Kidney (tissue), 14 donors: Measurements from ENCODE around the gene OR2T12. TPM values are rescaled to one million over a fixed set of nuclear protein-coding genes. Genes with fewer than 3 reads are reported as not detected.
"Not testable (repeated sequence)": the region's sequence is repeated elsewhere in the genome, so short reads cannot be mapped to it uniquely, and the experiment has no call there.

ENCODE experiments used
- DNase-seq, 5 donors: peaks; one replicate each; pipeline ENCODE4 v3.0.0-alpha.2; 2013 to 2020
- FAIRE-seq: peaks from 2 replicates; lab custom pipeline; 2012; peaks lifted over from hg19 to GRCh38; lab: Jason Lieb, UNC
- H3K27ac ChIP-seq, 2 donors: one replicate each; pipeline ENCODE4 v1.7.0; 2013; ENCODE audit warnings: low read depth in 2 of 2, low read length in 2 of 2, inconsistent platforms in 1 of 2
- H3K27me3 ChIP-seq: one replicate; pipeline ENCODE4 v1.7.1; 2013; ENCODE audit warnings: low read length, inconsistent platforms; ENCODE audit not compliant: control insufficient read depth, insufficient read depth
- H3K36me3 ChIP-seq, 3 donors: one replicate each; pipeline versions ENCODE4 v1.7.0 to v1.7.1; 2013; ENCODE audit warnings: low read length in 3 of 3, control low read depth in 1 of 3, inconsistent platforms in 1 of 3; ENCODE audit not compliant: insufficient read depth in 3 of 3, control insufficient read depth in 2 of 3
- H3K4me1 ChIP-seq, 3 donors: one replicate each; pipeline versions ENCODE4 v1.7.0 to v1.7.1; 2013; ENCODE audit warnings: low read length in 3 of 3, inconsistent platforms in 1 of 3, low read depth in 1 of 3; ENCODE audit not compliant: control insufficient read depth in 2 of 3, insufficient read depth in 2 of 3
- H3K4me3 ChIP-seq, 3 donors: one replicate each; pipeline versions ENCODE4 v1.7.0 to v1.8.1; 2013; ENCODE audit warnings: low read length in 3 of 3, control low read depth in 1 of 3, inconsistent platforms in 1 of 3
- H3K9ac ChIP-seq, 3 donors: one replicate each; pipeline versions ENCODE4 v1.7.0 to v1.7.1; 2013; ENCODE audit warnings: low read length in 3 of 3, control low read depth in 1 of 3, inconsistent platforms in 1 of 3
- H3K9me3 ChIP-seq, 3 donors: one replicate each; pipeline versions ENCODE4 v1.7.0 to v1.7.1; 2013; ENCODE audit warnings: low read length in 3 of 3, control low read depth in 1 of 3, inconsistent platforms in 1 of 3; ENCODE audit not compliant: control insufficient read depth in 2 of 3, insufficient read depth in 1 of 3
- intact Hi-C: fragments of 100-400 bp; cut with DNase I; formaldehyde crosslinking; loops from one replicate; pipeline ENCODE4 v1.11.1; 2022
- polyA plus RNA-seq: library from polyadenylated mRNA; stranded (reverse); fragments of 350-450 nt; fragmentation: Illumina TruSeq; extraction: RNeasy Lipid Tissue Mini Kit (QIAGEN cat#74804); gene quantifications from one replicate; pipeline ENCODE4 v1.2.3, GENCODE V29; 2014; ENCODE audit warnings: low read depth, low replicate concordance; ENCODE audit not compliant: insufficient read depth
- total RNA-seq: library from RNA; stranded (reverse); fragmentation: NEBNext Ultra II Directional; extraction: Animal tissue kit (Norgen Biotek cat#: 25700); gene quantifications from one replicate; pipeline ENCODE4 v1.2.1, GENCODE V29; 2021
- TF ChIP-seq, protein P1 (sequence below): IDR thresholded peaks from 3 replicates; pipeline ENCODE4 v1.5.1; 2012; ENCODE audit warnings: mild to moderate bottlenecking, moderate library complexity, borderline replicate concordance; ENCODE audit not compliant: insufficient read depth; ENCODE audit errors: extremely low read depth
- donor health status: control.
- donor health status: control.
- donor health status: control.
- donor health status: control.
- donor health status: control.
- donor health status: DM: yes; HTN: yes; CAD: no.
- donor health status: Normal renal cell carcinoma (clear cell type).

The OR2T12 gene
- total and polyA plus RNA-seq, 2 donors from 2014 or later, result not detected

DNA sequence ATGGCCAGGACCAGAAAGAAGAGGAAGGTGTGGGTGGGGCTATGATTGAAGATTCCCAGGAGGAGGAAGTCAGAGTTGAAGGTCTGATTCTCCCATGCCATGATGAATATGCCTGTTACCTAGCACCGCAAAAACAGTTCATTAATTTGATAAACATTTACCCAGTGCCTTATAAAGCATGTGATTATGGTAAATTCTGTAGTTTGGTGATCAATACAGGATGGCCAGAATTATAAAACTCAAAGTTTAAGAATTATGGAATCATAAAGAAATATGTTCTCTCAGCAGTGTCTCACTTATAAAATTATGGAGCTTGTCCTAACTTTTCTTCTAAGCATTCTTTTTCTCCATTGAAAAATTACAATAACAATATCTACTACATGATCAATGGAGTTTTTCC is 21.2 kb upstream of the OR2T12 start, which contains the start of gene OR2M7:
OR2M7 (minus strand) TSS at position 101 of the 400 bp plus-strand sequence; CDS start at position 101, 0 bp downstream.
- FAIRE-seq, result no peak
- intact Hi-C loops, result no loop called here
- TF ChIP-seq, protein P1, sequence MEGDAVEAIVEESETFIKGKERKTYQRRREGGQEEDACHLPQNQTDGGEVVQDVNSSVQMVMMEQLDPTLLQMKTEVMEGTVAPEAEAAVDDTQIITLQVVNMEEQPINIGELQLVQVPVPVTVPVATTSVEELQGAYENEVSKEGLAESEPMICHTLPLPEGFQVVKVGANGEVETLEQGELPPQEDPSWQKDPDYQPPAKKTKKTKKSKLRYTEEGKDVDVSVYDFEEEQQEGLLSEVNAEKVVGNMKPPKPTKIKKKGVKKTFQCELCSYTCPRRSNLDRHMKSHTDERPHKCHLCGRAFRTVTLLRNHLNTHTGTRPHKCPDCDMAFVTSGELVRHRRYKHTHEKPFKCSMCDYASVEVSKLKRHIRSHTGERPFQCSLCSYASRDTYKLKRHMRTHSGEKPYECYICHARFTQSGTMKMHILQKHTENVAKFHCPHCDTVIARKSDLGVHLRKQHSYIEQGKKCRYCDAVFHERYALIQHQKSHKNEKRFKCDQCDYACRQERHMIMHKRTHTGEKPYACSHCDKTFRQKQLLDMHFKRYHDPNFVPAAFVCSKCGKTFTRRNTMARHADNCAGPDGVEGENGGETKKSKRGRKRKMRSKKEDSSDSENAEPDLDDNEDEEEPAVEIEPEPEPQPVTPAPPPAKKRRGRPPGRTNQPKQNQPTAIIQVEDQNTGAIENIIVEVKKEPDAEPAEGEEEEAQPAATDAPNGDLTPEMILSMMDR, result no peak
- Histone ChIP-seq H3K4me1 (no peaks in the 10 kb centered on the region), H3K27ac (no peak within 1 kb of the TSS), H3K9ac (no peak within 1 kb of the TSS), H3K27me3 (no peaks in the 10 kb centered on the region), H3K4me3 (no peak within 1 kb of the TSS), H3K36me3 (no peaks in the 10 kb centered on the region), H3K9me3 (no peaks in the 10 kb centered on the region)
- no peak for DNase-seq

DNA sequence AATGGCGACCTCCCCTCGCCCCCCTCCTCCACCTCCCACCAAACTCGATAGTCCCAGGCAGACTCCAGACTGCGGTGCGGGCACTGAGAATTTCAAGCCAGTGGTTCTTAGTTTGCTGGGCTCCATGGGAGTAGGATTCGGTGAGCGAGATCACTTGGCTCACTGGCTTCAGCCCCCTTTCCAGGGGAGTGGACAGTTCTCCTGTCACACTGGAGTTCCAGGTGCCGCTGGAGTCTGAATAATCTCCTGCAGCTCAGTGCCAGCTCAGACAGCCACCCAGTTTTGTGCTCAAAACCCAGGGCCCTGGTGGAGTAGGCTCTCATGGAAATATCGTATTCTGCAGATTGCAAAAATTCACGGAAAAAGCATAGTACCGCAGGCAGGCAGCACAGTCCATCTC is 13.6 kb upstream of the OR2T12 start:
- DNase-seq (no peak), FAIRE-seq (no peak)
- no peak overlapping the region for H3K9ac ChIP-seq
- no peaks in the 10 kb centered on the region for H3K36me3 ChIP-seq
- peaks cover 0 to 3% (median 0%) of the 10 kb centered on the region in 3 donors for H3K9me3 ChIP-seq
- TF ChIP-seq, protein P1, result no peak
- intact Hi-C loops, result no loop called here
- no peaks in the 10 kb centered on the region for H3K27me3 ChIP-seq
- H3K27ac ChIP-seq, result no peak overlapping the region
- H3K4me3 ChIP-seq, result no peak overlapping the region
- H3K4me1 ChIP-seq, result no peaks in the 10 kb centered on the region

DNA sequence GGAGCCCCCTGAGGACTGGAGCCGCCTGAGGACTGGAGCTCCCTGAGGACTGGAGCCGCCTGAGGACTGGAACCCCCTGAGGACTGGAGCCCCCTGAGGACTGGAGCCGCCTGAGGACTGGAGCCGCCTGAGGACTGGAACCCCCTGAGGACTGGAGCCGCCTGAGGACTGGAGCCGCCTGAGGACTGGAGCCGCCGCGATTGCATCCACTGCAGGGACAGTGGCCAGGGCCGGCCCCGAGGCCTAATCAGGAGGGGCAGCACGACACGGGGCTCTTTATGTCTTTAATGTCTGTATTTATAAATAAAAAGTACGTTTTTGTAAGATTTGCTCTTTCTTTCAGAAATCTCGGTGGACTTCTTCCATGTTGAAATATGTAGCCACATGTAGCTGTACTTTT is 3.5 kb upstream of the OR2T12 start:
- H3K9me3 ChIP-seq, H3K4me3 ChIP-seq, H3K4me1 ChIP-seq, FAIRE-seq, H3K36me3 ChIP-seq, intact Hi-C loops, H3K27ac ChIP-seq, H3K27me3 ChIP-seq, H3K9ac ChIP-seq, DNase-seq: not testable (repeated sequence)

DNA sequence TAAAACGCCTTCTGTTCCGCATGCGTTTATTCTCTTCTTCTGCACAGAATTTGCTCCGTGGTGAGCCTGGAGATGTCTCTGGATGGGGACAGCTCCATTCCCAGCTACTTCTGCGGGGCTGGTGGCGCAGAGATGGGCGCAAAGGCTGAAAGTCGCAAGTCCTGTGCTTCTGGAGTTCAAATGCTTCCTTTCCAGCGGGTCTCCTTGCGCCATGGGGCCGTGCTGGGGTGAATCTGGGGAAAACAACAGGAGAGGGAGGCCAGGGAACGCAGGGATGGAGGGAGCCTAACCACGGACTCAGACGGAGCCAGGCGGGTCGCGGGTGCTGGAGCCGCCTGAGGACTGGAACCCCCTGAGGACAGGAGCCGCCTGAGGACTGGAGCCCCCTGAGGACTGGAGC is 2.9 kb upstream of the OR2T12 start:
- Histone ChIP-seq H3K4me1 (no peaks in the 10 kb centered on the region), H3K36me3 (no peaks in the 10 kb centered on the region), H3K9me3 (no peaks in the 10 kb centered on the region), H3K27ac (no peak overlapping the region), H3K9ac (no peak overlapping the region), H3K27me3 (no peaks in the 10 kb centered on the region), H3K4me3 (no peak overlapping the region)
- FAIRE-seq (no peak), DNase-seq (no peak)
- TF ChIP-seq, protein P1, result no peak
- intact Hi-C loops, result no loop called here

DNA sequence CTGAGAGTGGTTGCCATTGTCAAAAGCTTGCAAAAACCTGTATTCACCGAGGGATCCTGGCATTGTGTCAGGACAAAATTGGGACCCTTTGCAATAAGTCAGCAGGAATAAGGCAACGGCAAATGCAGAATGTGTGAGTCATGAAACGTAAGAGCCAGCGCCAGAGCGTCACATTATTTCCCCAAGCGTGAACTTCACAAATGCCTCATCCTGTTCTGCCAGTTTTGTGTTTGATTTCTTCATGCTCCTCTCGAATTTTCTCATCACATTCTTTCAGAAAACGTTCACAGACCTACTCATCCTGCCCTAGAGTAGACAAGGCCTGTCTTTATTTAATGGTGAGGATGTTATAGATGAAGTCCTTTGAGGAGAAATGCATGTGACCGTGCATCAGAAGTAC is 2.4 kb upstream of the OR2T12 start:
- FAIRE-seq, DNase-seq, H3K9me3 ChIP-seq, H3K36me3 ChIP-seq, intact Hi-C loops, H3K27ac ChIP-seq, H3K27me3 ChIP-seq, H3K9ac ChIP-seq, H3K4me1 ChIP-seq, H3K4me3 ChIP-seq: not testable (repeated sequence)
